H1 (cell line): ENCODE measurements around the gene WDR45. TPM values are rescaled to one million over a fixed set of nuclear protein-coding genes. Genes with fewer than 3 reads are reported as not detected.

ENCODE experiments used
- CTCF ChIA-PET: fragments of 300-600 bp; sonication (Branson Sonifier 250); formaldehyde crosslinking; loops from one replicate; lab custom pipeline; 2021; ENCODE audit not compliant: partially characterized antibody; lab: Charles Lee
- POLR2A ChIA-PET: fragments of 300-600 bp; sonication (Branson Sonifier 250); formaldehyde crosslinking; loops from one replicate; lab custom pipeline; 2021; ENCODE audit warnings: inconsistent platforms; ENCODE audit not compliant: partially characterized antibody; lab: Charles Lee
- DNase-seq, 2 experiments: peaks; one replicate each; pipeline versions ENCODE4 v3.0.0 to v3.0.0-alpha.2; 2010 to 2022; ENCODE audit warnings: low spot score in 2 of 2, low read depth in 1 of 2, mixed read lengths in 1 of 2
- FAIRE-seq: peaks from 2 replicates; lab custom pipeline; 2011; peaks lifted over from hg19 to GRCh38; lab: Jason Lieb, UNC
- H2AFZ ChIP-seq: 2 replicates; pipeline ENCODE4 v1.8.1; 2012; ENCODE audit warnings: low read length, inconsistent platforms
- H2AK5ac ChIP-seq: 2 replicates; pipeline ENCODE4 v1.6.1; 2013; ENCODE audit warnings: low read depth, low read length
- H2BK120ac ChIP-seq: replicated peaks from 2 replicates; pipeline ENCODE3; 2013; ENCODE audit warnings: low read depth, low read length, inconsistent platforms
- H2BK12ac ChIP-seq: 2 replicates; pipeline ENCODE4 v1.6.1; 2013; ENCODE audit warnings: low read depth, low read length
- H2BK15ac ChIP-seq: 2 replicates; pipeline ENCODE4 v1.6.1; 2013; ENCODE audit warnings: low read length
- H2BK20ac ChIP-seq: 2 replicates; pipeline ENCODE4 v1.6.1; 2013; ENCODE audit warnings: low read length
- H2BK5ac ChIP-seq: 2 replicates; pipeline ENCODE4 v1.6.1; 2013; ENCODE audit warnings: low read depth, low read length
- H3K14ac ChIP-seq: 2 replicates; pipeline ENCODE4 v1.6.1; 2013; ENCODE audit warnings: inconsistent platforms; ENCODE audit not compliant: insufficient read length
- H3K18ac ChIP-seq: 2 replicates; pipeline ENCODE4 v1.6.1; 2013; ENCODE audit warnings: low read length; ENCODE audit errors: extremely low read depth
- H3K23ac ChIP-seq: 2 replicates; pipeline ENCODE4 v1.6.1; 2013; ENCODE audit warnings: inconsistent platforms; ENCODE audit not compliant: insufficient read length
- H3K23me2 ChIP-seq: 2 replicates; pipeline ENCODE4 v1.6.1; 2013; ENCODE audit warnings: low read depth, low read length
- H3K27ac ChIP-seq: 2 replicates; pipeline ENCODE4 v1.6.1; 2011; ENCODE audit warnings: low read depth, low read length, inconsistent platforms
- H3K27me3 ChIP-seq, 4 experiments: replicated peaks in 1 of 4; 1 replicate in 1 of 4; 2 replicates in 3 of 4; pipeline versions ENCODE4 v1.6.1 to v1.8.1; 2011 to 2013; ENCODE audit warnings: low read length in 3 of 4, mild to moderate bottlenecking in 3 of 4, inconsistent platforms in 2 of 4, mixed read lengths in 2 of 4, moderate library complexity in 1 of 4; ENCODE audit not compliant: control insufficient read depth in 3 of 4, insufficient read depth in 3 of 4; ENCODE audit errors: extremely low read depth in 1 of 4
- H3K36me3 ChIP-seq, 4 experiments: 2 replicates each; pipeline versions ENCODE4 v1.6.1 to v1.8.1; 2011 to 2013; ENCODE audit warnings: mild to moderate bottlenecking in 4 of 4, low read length in 3 of 4, moderate library complexity in 2 of 4, control low read depth in 1 of 4, inconsistent platforms in 1 of 4; ENCODE audit not compliant: insufficient read depth in 4 of 4, control insufficient read depth in 2 of 4
- H3K4ac ChIP-seq: replicated peaks from 2 replicates; pipeline ENCODE3; 2013; ENCODE audit warnings: low read length, low read depth, mixed read lengths, inconsistent platforms; ENCODE audit not compliant: insufficient read length
- H3K4me1 ChIP-seq, 4 experiments: replicated peaks in 1 of 4; 1 replicate in 1 of 4; 2 replicates in 3 of 4; pipeline versions ENCODE4 v1.6.1 to v1.8.1; 2011 to 2013; ENCODE audit warnings: low read length in 3 of 4, inconsistent platforms in 2 of 4, mixed read lengths in 1 of 4; ENCODE audit not compliant: insufficient read depth in 4 of 4, control insufficient read depth in 3 of 4
- H3K4me2 ChIP-seq, 2 experiments: 2 replicates each; pipeline versions ENCODE4 v1.6.1 to v1.8.1; 2011 to 2013; ENCODE audit warnings: low read depth in 2 of 2, low read length in 2 of 2, control low read depth in 1 of 2, inconsistent platforms in 1 of 2, mild to moderate bottlenecking in 1 of 2; ENCODE audit not compliant: insufficient read depth in 1 of 2
- H3K4me3 ChIP-seq, 4 experiments: fragments of 200-600, 300-600 bp in 1 of 4; sonication (generic), shearing (Covaris generic), sonication (Bioruptor Twin) in 1 of 4; 2 replicates each; pipeline versions ENCODE4 v1.5.1 to v1.8.1; 2011 to 2016; ENCODE audit warnings: low read length in 4 of 4, low read depth in 3 of 4, control low read depth in 2 of 4, inconsistent platforms in 2 of 4, mild to moderate bottlenecking in 2 of 4, mixed read lengths in 1 of 4, moderate library complexity in 1 of 4; ENCODE audit not compliant: insufficient read depth in 2 of 4; ENCODE audit errors: extremely low read depth in 1 of 4
- H3K56ac ChIP-seq: replicated peaks from 2 replicates; pipeline ENCODE3; 2013; ENCODE audit warnings: low read depth, mild to moderate bottlenecking, mixed read lengths, low read length, inconsistent platforms; ENCODE audit not compliant: insufficient read length
- H3K79me1 ChIP-seq: 2 replicates; pipeline ENCODE4 v1.6.1; 2013; ENCODE audit warnings: low read depth, low read length, control low read depth
- H3K79me2 ChIP-seq, 2 experiments: 2 replicates each; pipeline versions ENCODE4 v1.6.1 to v1.8.1; 2012 to 2013; ENCODE audit warnings: low read length in 2 of 2, mild to moderate bottlenecking in 2 of 2, inconsistent platforms in 1 of 2; ENCODE audit not compliant: insufficient read depth in 2 of 2, control insufficient read depth in 1 of 2
- H3K9ac ChIP-seq, 4 experiments: replicated peaks in 1 of 4; 1 replicate in 1 of 4; 2 replicates in 3 of 4; pipeline versions ENCODE4 v1.6.1 to v1.8.1; 2011 to 2013; ENCODE audit warnings: low read depth in 3 of 4, low read length in 3 of 4, control low read depth in 2 of 4, mild to moderate bottlenecking in 2 of 4, moderate library complexity in 2 of 4, inconsistent platforms in 1 of 4; ENCODE audit errors: extremely low read depth in 1 of 4
- H3K9me3 ChIP-seq, 2 experiments: 2 replicates each; pipeline versions ENCODE4 v1.6.1 to v1.8.1; 2012 to 2013; ENCODE audit warnings: mild to moderate bottlenecking in 2 of 2, moderate library complexity in 2 of 2, control low read depth in 1 of 2, inconsistent platforms in 1 of 2, low read depth in 1 of 2, low read length in 1 of 2, mixed read lengths in 1 of 2; ENCODE audit not compliant: insufficient read depth in 2 of 2
- H4K20me1 ChIP-seq, 2 experiments: replicated peaks in 1 of 2; 2 replicates each; pipeline versions ENCODE3 to v1.8.1; 2011 to 2013; ENCODE audit warnings: inconsistent platforms in 2 of 2, low read length in 2 of 2, mild to moderate bottlenecking in 1 of 2; ENCODE audit not compliant: insufficient read depth in 2 of 2, control insufficient read depth in 1 of 2
- H4K5ac ChIP-seq: 2 replicates; pipeline ENCODE4 v1.6.1; 2013; ENCODE audit warnings: low read length, low read depth, mixed read lengths, inconsistent platforms; ENCODE audit not compliant: insufficient read length
- H4K8ac ChIP-seq: 2 replicates; pipeline ENCODE4 v1.8.0; 2013; ENCODE audit warnings: mild to moderate bottlenecking, moderate library complexity, low read length, inconsistent platforms; ENCODE audit not compliant: insufficient read depth; ENCODE audit errors: extremely low read depth
- H4K91ac ChIP-seq: replicated peaks from 2 replicates; pipeline ENCODE3; 2013; ENCODE audit warnings: low read length, mixed read lengths, inconsistent platforms; ENCODE audit not compliant: insufficient read length
- ASH2L ChIP-seq: fragments of 200-600, 300-600 bp; sonication (generic); IDR thresholded peaks from one replicate; pipeline ENCODE4 v1.7.1; 2017; ENCODE audit warnings: low read length
- CHD2 ChIP-seq: IDR thresholded peaks from 2 replicates; pipeline ENCODE4 v1.6.1; 2012; ENCODE audit warnings: low read length, improper control_type of control experiment
- CTBP2 ChIP-seq: IDR thresholded peaks from 2 replicates; pipeline ENCODE4 v1.7.0; 2011; ENCODE audit warnings: borderline replicate concordance, mild to moderate bottlenecking, moderate library complexity, mixed read lengths, low read length; ENCODE audit not compliant: insufficient read depth, insufficient read length
- POLR2A ChIP-seq, 2 experiments: IDR thresholded peaks; 1 replicate in 1 of 2; 2 replicates in 1 of 2; pipeline ENCODE4 v1.6.1; 2011; ENCODE audit warnings: low read depth in 2 of 2, low read length in 2 of 2, mild to moderate bottlenecking in 2 of 2; ENCODE audit errors: control extremely low read depth in 1 of 2
- TAF7 ChIP-seq: optimal IDR thresholded peaks from 2 replicates; pipeline ENCODE3; 2011; ENCODE audit warnings: low read depth, mild to moderate bottlenecking, inconsistent platforms, low read length, moderate library complexity, borderline replicate concordance
- WGBS, 2 experiments: shearing (Covaris generic) in 1 of 2; methylation state at CpG; one replicate each; pipeline versions ENCODE4 v1.1.6 to v1.1.7; 2013 to 2015; ENCODE audit warnings: low lambda C conversion rate in 2 of 2, mixed read lengths in 2 of 2, inconsistent platforms in 1 of 2, low coverage in 1 of 2, missing lambda C conversion rate in 1 of 2; ENCODE audit not compliant: insufficient replicate concordance in 2 of 2, insufficient coverage in 1 of 2, insufficient read length in 1 of 2; ENCODE audit errors: extremely low coverage in 1 of 2, missing lambda C conversion rate in 1 of 2; 5-methylcytosine and 5-hydroxymethylcytosine counted together
- polyA plus RNA-seq, 7 experiments: library from polyadenylated mRNA; depleted of rRNA in 3 of 7; stranded (reverse) in 5 of 7; unstranded in 2 of 7; fragments of >200 nt in 5 of 7; fragments of 200-250 nt in 2 of 7; gene quantifications; 1 replicate in 5 of 7; 2 replicates in 1 of 7; 4 replicates in 1 of 7; pipeline versions ENCODE4 v1.2.1 to v1.2.3, GENCODE V29; 2011 to 2013; ENCODE audit warnings: missing spikeins in 2 of 7, mixed read lengths in 2 of 7
- total RNA-seq: library from RNA; stranded (reverse); fragmentation: NEBNext Ultra II Directional; extraction: Animal tissue kit (Norgen Biotek cat#: 25700); gene quantifications from 2 replicates; pipeline ENCODE4 v1.2.1, GENCODE V29; 2021

The WDR45 gene
- total and polyA plus RNA-seq, 2 of the 8 experiments (the other 6 are each of a cell fraction or from before 2014, with no cell fraction given), result 27.9 to 49.7 TPM

DNA sequence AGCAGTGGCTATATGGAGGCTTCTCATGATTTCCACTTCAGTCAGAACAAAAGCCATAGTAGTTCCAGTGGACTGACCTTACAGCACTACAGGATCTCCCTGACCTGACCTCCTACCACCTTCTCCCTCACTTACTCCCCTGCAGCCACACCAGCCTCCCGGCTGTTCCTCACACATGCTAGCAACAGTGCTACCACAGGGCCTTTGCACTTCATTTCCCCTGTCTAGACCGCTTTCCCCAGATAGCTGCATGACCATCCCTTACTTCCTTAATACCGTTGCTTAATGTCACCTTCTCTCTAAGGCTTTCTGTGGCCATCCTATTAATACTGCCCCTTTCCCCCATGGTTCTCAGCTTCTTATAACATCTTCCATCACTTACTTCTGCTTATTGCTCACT is 30.7 kb upstream of the WDR45 start:
- H4K8ac ChIP-seq, result no peak overlapping the region
- H2AK5ac ChIP-seq, result no peak overlapping the region
- FAIRE-seq (no peak), DNase-seq (no peak)
- no peaks in the 10 kb centered on the region for H3K23me2 ChIP-seq
- H2BK5ac ChIP-seq, result no peak overlapping the region
- CTCF ChIA-PET, result no interaction called here
- no peak overlapping the region for H3K9ac ChIP-seq
- H3K27me3 ChIP-seq, result no peaks in the 10 kb centered on the region
- H3K79me2 ChIP-seq, result no peaks in the 10 kb centered on the region
- POLR2A ChIA-PET, result interaction anchor here (1.4 kb wide), 1 partner anchor 13 kb away, joined by 4 read pairs; no protein-coding TSS in a partner anchor
- H3K4ac ChIP-seq, result no peak overlapping the region
- H3K27ac ChIP-seq, result no peak overlapping the region
- H3K14ac ChIP-seq, result no peak overlapping the region
- H3K36me3 ChIP-seq, result peaks cover 0 to 6% (median 3%) of the 10 kb centered on the region in 4 experiments; a peak in 5 of 8 replicates
- WGBS, 2 experiments, result 94% methylated on average over 3 of the region's 3 CpGs; no CpG with 5 or more reads in 1 of the 2 experiments
- no peaks in the 10 kb centered on the region for H3K4me1 ChIP-seq
- no peak for TF ChIP-seq CTBP2
- TF ChIP-seq TAF7, result no peak
- no peak for TF ChIP-seq ASH2L
- TF ChIP-seq POLR2A (IDR thresholded peaks at IDR 0.05; ENCODE audit: control extremely low read depth in 1 of 2, low read depth in 2 of 2, low read length in 2 of 2), result no peak
- TF ChIP-seq CHD2, result no peak
- no peak overlapping the region for H3K4me2 ChIP-seq
- no peak overlapping the region for H4K91ac ChIP-seq
- H2BK12ac ChIP-seq, result no peak overlapping the region
- no peak overlapping the region for H3K23ac ChIP-seq
- H2BK20ac ChIP-seq, result no peak overlapping the region
- no peak overlapping the region for H3K56ac ChIP-seq
- no peaks in the 10 kb centered on the region for H3K79me1 ChIP-seq
- H4K20me1 ChIP-seq, result no peaks in the 10 kb centered on the region
- H3K18ac ChIP-seq, result no peak overlapping the region
- no peak overlapping the region for H4K5ac ChIP-seq
- H3K9me3 ChIP-seq, result no peaks in the 10 kb centered on the region
- H2BK15ac ChIP-seq, result no peak overlapping the region
- H3K4me3 ChIP-seq, result no peak overlapping the region
- no peak overlapping the region for H2AFZ ChIP-seq
- no peak overlapping the region for H2BK120ac ChIP-seq
